ENCODE results near the gene GNG12. TPM values are rescaled to one million over a fixed set of nuclear protein-coding genes. Genes with fewer than 3 reads are reported as not detected.

GNG12 gene
- total RNA-seq, 1 experiment from 2014 or later = 12.5 TPM

- Mint-ChIP-seq H3K27ac (ENCODE audit: unreplicated experiment) (peak overlapping the region; percentile 69), H3K4me1 (ENCODE audit: low read depth, unreplicated experiment) (peaks cover 34% of the 10 kb centered on the region), H3K9me3 (ENCODE audit: unreplicated experiment) (no peaks in the 10 kb centered on the region), H3K27me3 (ENCODE audit: insufficient read depth, unreplicated experiment) (no peaks in the 10 kb centered on the region), H3K36me3 (ENCODE audit: insufficient read depth, unreplicated experiment) (peaks cover 14% of the 10 kb centered on the region), H3K4me3 (ENCODE audit: unreplicated experiment) (peak overlapping the region; percentile 69)
- no peak for TF ChIP-seq CTCF (IDR thresholded peaks at IDR 0.05; ENCODE audit: insufficient read depth in 1 of 2, low read depth in 1 of 2, low read length in 1 of 2, severe bottlenecking in 1 of 2, unreplicated experiment in 1 of 2)
- no peak for DNase-seq
- CTCF ChIA-PET = interaction anchor here (0.9 kb wide), 1 partner anchor 186 kb away, joined by 3 read pairs; no protein-coding TSS in a partner anchor
- peak overlapping the region; percentile 9 for H3K4me3 ChIP-seq (ENCODE audit: low read depth, low read length)
- peaks cover 84% of the 10 kb centered on the region for H3K4me1 ChIP-seq
- intact Hi-C loops (cut with micrococcal nuclease; ENCODE audit: unreplicated experiment) = loop anchor here (2.0 to 5.0 kb wide), 4 partner anchors 47 to 216 kb away; partner anchors contain the start of gene GADD45A
- POLR2A ChIA-PET = interaction anchor here (0.5 kb wide), 1 partner anchor 176 kb away, joined by 4 read pairs; no protein-coding TSS in a partner anchor
- no peaks in the 10 kb centered on the region for H3K9me3 ChIP-seq
- no peaks in the 10 kb centered on the region for H3K27me3 ChIP-seq (replicated peaks; ENCODE audit: control insufficient read depth, insufficient read depth, low read length)
- BruUV-seq (replicated peaks) = TSS peak; percentile 41
- H3K36me3 ChIP-seq (ENCODE audit: control insufficient read depth, insufficient read depth, low read length) = no peaks in the 10 kb centered on the region
Observed at GRCh38 chr1:67747671-67748546, 85.4 kb downstream of the GNG12 start.

GRCh38 chr1:67745875-67746698 is 87.2 kb downstream of the GNG12 start:
- Histone ChIP-seq H3K9me3 (no peaks in the 10 kb centered on the region), H3K4me3 (ENCODE audit: low read depth, low read length) (no peak overlapping the region), H3K36me3 (ENCODE audit: control insufficient read depth, insufficient read depth, low read length) (no peaks in the 10 kb centered on the region), H3K27me3 (replicated peaks; ENCODE audit: control insufficient read depth, insufficient read depth, low read length) (no peaks in the 10 kb centered on the region), H3K4me1 (peaks cover 84% of the 10 kb centered on the region)
- CTCF ChIA-PET = interaction anchor here (1.2 to 1.5 kb wide), 2 partner anchors 14 to 25 kb away, joined by 3 read pairs; no protein-coding TSS in a partner anchor
- H3K36me3 Mint-ChIP-seq (ENCODE audit: insufficient read depth, unreplicated experiment) = peaks cover 6% of the 10 kb centered on the region
- POLR2A ChIA-PET = no interaction called here
- no peaks in the 10 kb centered on the region for H3K9me3 Mint-ChIP-seq (ENCODE audit: unreplicated experiment)
- no peaks in the 10 kb centered on the region for H3K27me3 Mint-ChIP-seq (ENCODE audit: insufficient read depth, unreplicated experiment)
- intact Hi-C loops (cut with micrococcal nuclease; ENCODE audit: unreplicated experiment) = loop anchor here (5.0 kb wide), 1 partner anchor 214 kb away; no protein-coding TSS in a partner anchor
- peak overlapping the region; percentile 14 for H3K4me3 Mint-ChIP-seq (ENCODE audit: unreplicated experiment)
- no peak for TF ChIP-seq CTCF (IDR thresholded peaks at IDR 0.05; ENCODE audit: insufficient read depth in 1 of 2, low read depth in 1 of 2, low read length in 1 of 2, severe bottlenecking in 1 of 2, unreplicated experiment in 1 of 2)
- H3K4me1 Mint-ChIP-seq (ENCODE audit: low read depth, unreplicated experiment) = peaks cover 25% of the 10 kb centered on the region
- no peak for DNase-seq
- BruUV-seq (replicated peaks) = no TSS peak
- no peak overlapping the region for H3K27ac Mint-ChIP-seq (ENCODE audit: unreplicated experiment)

GRCh38 chr1:67743072-67743725 is 90.1 kb downstream of the GNG12 start:
- BruUV-seq (replicated peaks) = no TSS peak
- peak overlapping the region; percentile 77 for H3K27ac Mint-ChIP-seq (ENCODE audit: unreplicated experiment)
- no peak overlapping the region for H3K4me3 Mint-ChIP-seq (ENCODE audit: unreplicated experiment)
- no peak for TF ChIP-seq CTCF (IDR thresholded peaks at IDR 0.05; ENCODE audit: insufficient read depth in 1 of 2, low read depth in 1 of 2, low read length in 1 of 2, severe bottlenecking in 1 of 2, unreplicated experiment in 1 of 2)
- Histone ChIP-seq H3K27me3 (replicated peaks; ENCODE audit: control insufficient read depth, insufficient read depth, low read length) (no peaks in the 10 kb centered on the region), H3K9me3 (no peaks in the 10 kb centered on the region), H3K4me3 (ENCODE audit: low read depth, low read length) (no peak overlapping the region), H3K4me1 (peaks cover 96% of the 10 kb centered on the region), H3K36me3 (ENCODE audit: control insufficient read depth, insufficient read depth, low read length) (no peaks in the 10 kb centered on the region)
- H3K9me3 Mint-ChIP-seq (ENCODE audit: unreplicated experiment) = no peaks in the 10 kb centered on the region
- ChIA-PET CTCF (no interaction called here), POLR2A (no interaction called here)
- H3K36me3 Mint-ChIP-seq (ENCODE audit: insufficient read depth, unreplicated experiment) = peaks cover 5% of the 10 kb centered on the region
- intact Hi-C loops (cut with micrococcal nuclease; ENCODE audit: unreplicated experiment) = no loop called here
- no peak for DNase-seq
- H3K4me1 Mint-ChIP-seq (ENCODE audit: low read depth, unreplicated experiment) = peaks cover 24% of the 10 kb centered on the region
- no peaks in the 10 kb centered on the region for H3K27me3 Mint-ChIP-seq (ENCODE audit: insufficient read depth, unreplicated experiment)
